ENCODE measurements around the gene CHMP4A. TPM values are rescaled to one million over a fixed set of nuclear protein-coding genes. Genes with fewer than 3 reads are reported as not detected.

Gene CHMP4A
- total RNA-seq, 1 experiment from 2014 or later: 34.6 TPM

DNA sequence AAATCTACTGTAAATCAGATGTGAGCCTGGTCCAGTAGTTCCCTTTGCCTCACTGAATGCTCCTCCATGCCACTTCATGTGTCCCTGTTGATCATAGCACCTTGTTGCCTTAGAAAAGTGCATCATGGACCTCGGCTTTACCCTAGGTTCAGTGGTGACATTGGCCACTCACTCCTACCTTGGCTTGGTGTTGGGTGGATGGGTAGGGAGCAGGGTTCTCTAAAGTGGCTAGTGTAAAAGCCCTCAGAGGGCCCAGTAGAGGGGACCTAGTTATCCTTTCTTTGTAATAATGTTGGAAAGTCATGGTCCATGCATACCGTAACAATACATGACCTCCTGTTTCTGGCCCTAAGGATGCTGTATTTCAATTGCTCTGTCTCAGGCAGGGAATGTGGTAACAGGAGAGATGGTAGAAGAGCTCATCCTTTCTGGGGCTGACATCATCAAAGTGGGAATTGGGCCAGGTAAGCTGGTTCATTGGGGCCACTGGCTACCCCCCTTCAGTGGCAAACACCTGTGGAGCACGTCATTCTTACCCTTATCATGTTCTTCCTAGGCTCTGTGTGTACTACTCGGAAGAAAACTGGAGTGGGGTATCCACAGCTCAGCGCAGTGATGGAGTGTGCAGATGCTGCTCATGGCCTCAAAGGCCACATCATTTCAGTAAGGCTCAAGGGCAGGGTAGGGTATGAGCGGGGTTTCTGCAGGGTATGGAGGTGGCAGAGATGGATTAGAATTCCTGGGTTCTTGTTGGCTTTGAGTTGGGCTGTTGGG is 23.6 kb upstream of the CHMP4A start:
- RAD21 ChIA-PET (ENCODE audit: low non-redundant PET in 1 of 2, low total read pairs in 2 of 2, uncharacterized antibody in 2 of 2, unreplicated experiment in 2 of 2): no interaction called here
- intact Hi-C loops (cut with micrococcal nuclease): no loop called here
- Histone ChIP-seq H2AFZ (ENCODE audit: low read depth, low read length, poor library complexity, severe bottlenecking) (no peak overlapping the region), H3K27ac (ENCODE audit: low read depth, low read length) (no peak overlapping the region), H3K9me3 (ENCODE audit: control insufficient read depth in 1 of 2, insufficient read depth in 1 of 2, low read depth in 1 of 2, low read length in 2 of 2) (no peaks in the 10 kb centered on the region), H3K4me1 (ENCODE audit: control insufficient read depth in 1 of 2, insufficient read depth in 2 of 2, low read length in 2 of 2) (peaks cover 11 to 33% of the 10 kb centered on the region in 2 experiments), H3K27me3 (ENCODE audit: insufficient read depth, low read length) (no peaks in the 10 kb centered on the region), H3K36me3 (ENCODE audit: control insufficient read depth in 1 of 2, insufficient read depth in 2 of 2, low read length in 2 of 2) (peaks cover 45 to 59% of the 10 kb centered on the region in 2 experiments; a peak in 3 of 4 replicates), H3K9ac (ENCODE audit: low read length) (no peak overlapping the region), H4K20me1 (ENCODE audit: insufficient read depth) (no peaks in the 10 kb centered on the region), H3K9me2 (ENCODE audit: insufficient read depth) (no peaks in the 10 kb centered on the region), H3K4me3 (replicated peaks in 1 of 2; ENCODE audit: low read depth in 1 of 2, low read length in 2 of 2) (no peak overlapping the region), H3K4me2 (ENCODE audit: low read length) (no peak overlapping the region), H3K79me2 (ENCODE audit: insufficient read depth, low read length) (peaks cover 48% of the 10 kb centered on the region)
- POLR2A ChIA-PET: no interaction called here
- CTCF ChIA-PET: no interaction called here
- BruUV-seq (replicated peaks): no TSS peak
- ATAC-seq: no peak
- no peak for DNase-seq (ENCODE audit: low read depth, low spot score)
- no peak for TF ChIP-seq TCF7L2 (IDR thresholded peaks at IDR 0.05; ENCODE audit: borderline replicate concordance, extremely low read depth, insufficient read depth, insufficient read length)
- no peak for TF ChIP-seq SIN3A (IDR thresholded peaks at IDR 0.05; ENCODE audit: low read depth)
- TF ChIP-seq, protein P1, sequence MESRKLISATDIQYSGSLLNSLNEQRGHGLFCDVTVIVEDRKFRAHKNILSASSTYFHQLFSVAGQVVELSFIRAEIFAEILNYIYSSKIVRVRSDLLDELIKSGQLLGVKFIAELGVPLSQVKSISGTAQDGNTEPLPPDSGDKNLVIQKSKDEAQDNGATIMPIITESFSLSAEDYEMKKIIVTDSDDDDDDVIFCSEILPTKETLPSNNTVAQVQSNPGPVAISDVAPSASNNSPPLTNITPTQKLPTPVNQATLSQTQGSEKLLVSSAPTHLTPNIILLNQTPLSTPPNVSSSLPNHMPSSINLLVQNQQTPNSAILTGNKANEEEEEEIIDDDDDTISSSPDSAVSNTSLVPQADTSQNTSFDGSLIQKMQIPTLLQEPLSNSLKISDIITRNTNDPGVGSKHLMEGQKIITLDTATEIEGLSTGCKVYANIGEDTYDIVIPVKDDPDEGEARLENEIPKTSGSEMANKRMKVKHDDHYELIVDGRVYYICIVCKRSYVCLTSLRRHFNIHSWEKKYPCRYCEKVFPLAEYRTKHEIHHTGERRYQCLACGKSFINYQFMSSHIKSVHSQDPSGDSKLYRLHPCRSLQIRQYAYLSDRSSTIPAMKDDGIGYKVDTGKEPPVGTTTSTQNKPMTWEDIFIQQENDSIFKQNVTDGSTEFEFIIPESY (IDR thresholded peaks at IDR 0.05; ENCODE audit: extremely low read depth, insufficient replicate concordance, low read length): no peak
- no peak for TF ChIP-seq RAD21 (IDR thresholded peaks at IDR 0.05; ENCODE audit: low read depth)
- TF ChIP-seq YY1 (IDR thresholded peaks at IDR 0.05; ENCODE audit: extremely low read depth, insufficient replicate concordance, low read depth, low read length): no peak
- TF ChIP-seq POLR2AphosphoS5 (IDR thresholded peaks at IDR 0.05; ENCODE audit: low read depth, low read length): no peak
- no peak for TF ChIP-seq REST (IDR thresholded peaks at IDR 0.05; ENCODE audit: low read depth)
- no peak for TF ChIP-seq EZH2phosphoT487 (IDR thresholded peaks at IDR 0.05; ENCODE audit: borderline replicate concordance)
- no peak for TF ChIP-seq MAX (IDR thresholded peaks at IDR 0.05)
- TF ChIP-seq CEBPB (IDR thresholded peaks at IDR 0.05; ENCODE audit: low read depth): no peak
- no peak for TF ChIP-seq ZNF274 (IDR thresholded peaks at IDR 0.05; ENCODE audit: low read depth, low read length)
- TF ChIP-seq ELF1 (IDR thresholded peaks at IDR 0.05; ENCODE audit: borderline replicate concordance, low read depth): no peak
- no peak for TF ChIP-seq ATF3 (IDR thresholded peaks at IDR 0.05)

All from HCT116 (cell line).